ENCODE data around the gene C22orf39.

DNA sequence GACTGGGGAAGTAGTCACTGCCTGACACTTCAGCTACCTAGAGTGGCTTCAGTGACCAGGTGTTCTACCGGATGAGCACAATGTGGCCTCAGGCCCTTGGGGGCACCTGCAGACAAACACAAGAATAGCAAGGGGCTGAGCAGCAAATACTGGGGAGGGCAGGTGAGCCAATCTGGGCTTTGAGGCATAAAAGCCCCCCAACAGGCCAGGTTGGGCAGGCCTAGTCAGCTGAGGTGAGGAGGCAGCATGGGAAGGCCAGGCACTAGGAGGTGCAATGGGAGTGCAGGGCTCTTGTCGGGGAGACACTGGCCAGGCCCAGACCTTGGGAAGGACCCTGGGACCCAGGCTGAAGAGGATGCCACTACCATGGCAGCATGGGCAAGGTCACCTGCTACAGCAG is 22.5 kb upstream of the C22orf39 start:
- TF ChIP-seq, protein P1, sequence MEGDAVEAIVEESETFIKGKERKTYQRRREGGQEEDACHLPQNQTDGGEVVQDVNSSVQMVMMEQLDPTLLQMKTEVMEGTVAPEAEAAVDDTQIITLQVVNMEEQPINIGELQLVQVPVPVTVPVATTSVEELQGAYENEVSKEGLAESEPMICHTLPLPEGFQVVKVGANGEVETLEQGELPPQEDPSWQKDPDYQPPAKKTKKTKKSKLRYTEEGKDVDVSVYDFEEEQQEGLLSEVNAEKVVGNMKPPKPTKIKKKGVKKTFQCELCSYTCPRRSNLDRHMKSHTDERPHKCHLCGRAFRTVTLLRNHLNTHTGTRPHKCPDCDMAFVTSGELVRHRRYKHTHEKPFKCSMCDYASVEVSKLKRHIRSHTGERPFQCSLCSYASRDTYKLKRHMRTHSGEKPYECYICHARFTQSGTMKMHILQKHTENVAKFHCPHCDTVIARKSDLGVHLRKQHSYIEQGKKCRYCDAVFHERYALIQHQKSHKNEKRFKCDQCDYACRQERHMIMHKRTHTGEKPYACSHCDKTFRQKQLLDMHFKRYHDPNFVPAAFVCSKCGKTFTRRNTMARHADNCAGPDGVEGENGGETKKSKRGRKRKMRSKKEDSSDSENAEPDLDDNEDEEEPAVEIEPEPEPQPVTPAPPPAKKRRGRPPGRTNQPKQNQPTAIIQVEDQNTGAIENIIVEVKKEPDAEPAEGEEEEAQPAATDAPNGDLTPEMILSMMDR (IDR thresholded peaks at IDR 0.05): no peak
- no peak for TF ChIP-seq POLR2A (IDR thresholded peaks at IDR 0.05)
- no peak for TF ChIP-seq POLR2AphosphoS5 (IDR thresholded peaks at IDR 0.05)
